Peyer's patch (tissue), 4 donors: ENCODE data around the gene ACRBP. TPM values are rescaled to one million over a fixed set of nuclear protein-coding genes. Genes with fewer than 3 reads are reported as not detected.

Experiments used
- DNase-seq, 3 donors: peaks; one replicate each; pipeline ENCODE4 v3.0.0-alpha.2; 2017 to 2019
- H3K27ac ChIP-seq, 4 donors: fragments of 200-600 bp; sonication (generic); one replicate each; pipeline ENCODE4 v1.5.1; 2016 to 2019
- H3K27me3 ChIP-seq, 2 donors: fragments of 200-600 bp; sonication (generic); one replicate each; pipeline ENCODE4 v1.5.1; 2019
- H3K36me3 ChIP-seq, 3 donors: fragments of 200-600 bp; sonication (generic); one replicate each; pipeline ENCODE4 v1.5.1; 2016 to 2019
- H3K4me1 ChIP-seq, 4 donors: fragments of 200-600 bp; sonication (generic); one replicate each; pipeline ENCODE4 v1.5.1; 2016 to 2019
- H3K4me3 ChIP-seq, 4 donors: fragments of 200-600 bp; sonication (generic); 1 replicate in 3 of 4; 2 replicates in 1 of 4; pipeline ENCODE4 v1.5.1; 2016 to 2019; ENCODE audit warnings: mild to moderate bottlenecking in 1 of 4
- H3K9me3 ChIP-seq, 4 donors: fragments of 200-600 bp; sonication (generic); one replicate each; pipeline ENCODE4 v1.5.1; 2016 to 2019; ENCODE audit warnings: mild to moderate bottlenecking in 1 of 4
- POLR2A ChIP-seq, 2 donors: fragments of 450-650 bp; IDR thresholded peaks; one replicate each; pipeline ENCODE4 v1.5.1; 2017; ENCODE audit warnings: antibody characterized with exemption in 2 of 2, mild to moderate bottlenecking in 2 of 2, moderate library complexity in 2 of 2
- total RNA-seq, 4 donors: library from RNA; depleted of rRNA; stranded (reverse); fragments of >200 nt; gene quantifications; one replicate each; pipeline ENCODE4 v1.1.0, GENCODE V29; 2016
- TF ChIP-seq, protein P1 (sequence below), 6 experiments: fragments of 450-650 bp in 4 of 6; fragments of 200-600 bp in 2 of 6; sonication (generic) in 1 of 6; IDR thresholded peaks; one replicate each; pipeline ENCODE4 v1.5.1; 2017 to 2019; ENCODE audit warnings: antibody characterized with exemption in 6 of 6, mild to moderate bottlenecking in 3 of 6, moderate library complexity in 1 of 6

Gene ACRBP
- total RNA-seq, 4 donors from 2014 or later: 5.1 to 12.1 (median 10.3) TPM

DNA sequence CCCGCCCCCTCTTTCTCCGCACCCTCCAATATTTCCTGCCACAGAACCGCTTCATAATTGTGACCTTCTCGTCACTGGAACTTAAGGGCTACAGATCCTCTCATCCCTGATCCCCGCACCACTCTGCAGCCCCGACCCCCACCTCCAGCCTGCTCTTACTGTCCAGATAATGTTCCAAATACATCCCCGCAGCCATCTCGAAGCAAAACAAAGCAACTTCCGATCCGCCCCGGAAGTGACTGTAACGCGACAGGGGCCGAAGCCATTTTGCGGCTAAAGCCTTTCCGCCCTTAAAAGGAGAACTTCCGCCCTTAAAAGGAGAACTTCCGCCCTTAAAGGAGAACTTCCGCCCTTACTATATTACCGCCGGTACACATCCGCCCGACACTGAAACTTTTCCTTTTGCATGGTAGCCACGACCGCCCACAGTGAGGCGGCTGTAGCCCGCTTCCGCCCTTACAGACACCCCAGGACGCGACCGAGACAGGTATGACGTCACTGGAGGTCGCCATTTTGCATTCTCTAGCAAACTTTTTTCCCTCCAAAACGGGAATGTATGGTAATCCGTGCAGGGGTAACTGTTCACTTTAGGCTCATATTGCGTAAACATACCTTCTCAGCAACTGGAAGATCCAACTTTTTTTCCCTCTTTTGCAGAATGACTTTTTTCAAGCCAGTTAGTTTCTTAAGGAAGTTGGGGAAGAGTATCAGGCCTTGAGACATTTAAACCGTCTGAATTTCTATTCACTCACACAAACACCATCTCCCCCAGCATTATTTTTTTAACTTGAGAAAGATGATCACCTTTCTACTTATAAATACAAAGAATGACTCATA is 15.9 kb upstream of the ACRBP start, which contains the start of gene ING4:
ING4 (minus strand) TSS at position 214 of the 837 bp plus-strand sequence; CDS start at position 196, 18 bp downstream.
- Histone ChIP-seq H3K9me3 (no peaks in the 10 kb centered on the region), H3K4me1 (peaks cover 0 to 10% (median 4%) of the 10 kb centered on the region in 4 donors), H3K27me3 (no peaks in the 10 kb centered on the region), H3K36me3 (peaks cover 0 to 19% (median 0%) of the 10 kb centered on the region in 3 donors), H3K4me3 (peak within 1 kb of the TSS; percentile 71 to 95 (median 72)), H3K27ac (peak within 1 kb of the TSS; percentile 69 to 84 (median 76))
- TF ChIP-seq POLR2A (IDR thresholded peaks at IDR 0.05): no peak
- TF ChIP-seq, protein P1, sequence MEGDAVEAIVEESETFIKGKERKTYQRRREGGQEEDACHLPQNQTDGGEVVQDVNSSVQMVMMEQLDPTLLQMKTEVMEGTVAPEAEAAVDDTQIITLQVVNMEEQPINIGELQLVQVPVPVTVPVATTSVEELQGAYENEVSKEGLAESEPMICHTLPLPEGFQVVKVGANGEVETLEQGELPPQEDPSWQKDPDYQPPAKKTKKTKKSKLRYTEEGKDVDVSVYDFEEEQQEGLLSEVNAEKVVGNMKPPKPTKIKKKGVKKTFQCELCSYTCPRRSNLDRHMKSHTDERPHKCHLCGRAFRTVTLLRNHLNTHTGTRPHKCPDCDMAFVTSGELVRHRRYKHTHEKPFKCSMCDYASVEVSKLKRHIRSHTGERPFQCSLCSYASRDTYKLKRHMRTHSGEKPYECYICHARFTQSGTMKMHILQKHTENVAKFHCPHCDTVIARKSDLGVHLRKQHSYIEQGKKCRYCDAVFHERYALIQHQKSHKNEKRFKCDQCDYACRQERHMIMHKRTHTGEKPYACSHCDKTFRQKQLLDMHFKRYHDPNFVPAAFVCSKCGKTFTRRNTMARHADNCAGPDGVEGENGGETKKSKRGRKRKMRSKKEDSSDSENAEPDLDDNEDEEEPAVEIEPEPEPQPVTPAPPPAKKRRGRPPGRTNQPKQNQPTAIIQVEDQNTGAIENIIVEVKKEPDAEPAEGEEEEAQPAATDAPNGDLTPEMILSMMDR (IDR thresholded peaks at IDR 0.05): no peak
- DNase-seq: peak; percentile 95 to 99 (median 98)

DNA sequence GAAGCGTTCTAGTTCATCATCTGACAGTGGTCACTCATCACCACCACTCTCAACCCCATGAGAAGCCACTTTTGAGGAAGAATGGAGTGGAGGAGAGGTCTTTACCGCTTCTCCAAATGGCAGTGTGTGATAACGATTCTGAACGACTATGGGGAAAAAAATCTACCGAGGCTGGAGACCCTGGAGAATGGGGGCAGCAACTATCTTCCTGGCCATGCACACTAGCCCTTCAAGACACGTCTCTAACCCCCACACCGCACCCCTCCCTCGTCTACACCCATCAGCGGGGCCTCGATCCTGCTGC is 15.3 kb upstream of the ACRBP start:
- no peak for DNase-seq
- Histone ChIP-seq H3K4me3 (peak overlapping the region; percentile 71 to 95 (median 72)), H3K4me1 (peaks cover 0 to 10% (median 4%) of the 10 kb centered on the region in 4 donors), H3K27ac (peak overlapping the region; percentile 69 to 83 (median 73)), H3K36me3 (peaks cover 0 to 18% (median 0%) of the 10 kb centered on the region in 3 donors), H3K27me3 (no peaks in the 10 kb centered on the region), H3K9me3 (no peaks in the 10 kb centered on the region)
- no peak for TF ChIP-seq POLR2A (IDR thresholded peaks at IDR 0.05)
- TF ChIP-seq, protein P1 (IDR thresholded peaks at IDR 0.05): no peak

DNA sequence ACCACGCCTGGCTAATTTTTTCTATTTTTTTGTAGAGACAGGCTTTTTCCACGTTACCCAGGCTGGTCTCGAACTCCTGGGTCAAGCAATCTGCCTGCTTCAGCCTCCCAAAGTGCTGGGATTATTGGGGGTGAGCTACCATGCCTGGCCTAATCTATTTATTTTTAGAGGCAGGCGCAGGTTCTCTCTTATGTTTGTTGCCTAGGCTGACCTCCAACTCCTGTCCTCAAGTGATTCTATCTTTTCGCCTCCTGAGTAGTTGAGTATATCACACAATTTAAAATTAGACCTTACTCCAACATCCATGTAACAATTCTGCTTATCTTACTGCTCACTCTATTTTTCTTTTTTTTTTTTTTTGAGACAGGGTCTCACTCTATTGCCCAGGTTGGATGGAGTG is 6.8 kb upstream of the ACRBP start:
- TF ChIP-seq, protein P1 (IDR thresholded peaks at IDR 0.05): no peak
- TF ChIP-seq POLR2A (IDR thresholded peaks at IDR 0.05): no peak
- DNase-seq: no peak
- H3K27me3 ChIP-seq: no peaks in the 10 kb centered on the region
- no peaks in the 10 kb centered on the region for H3K4me1 ChIP-seq
- H3K4me3 ChIP-seq: no peak overlapping the region
- H3K27ac ChIP-seq: no peak overlapping the region
- no peaks in the 10 kb centered on the region for H3K9me3 ChIP-seq
- H3K36me3 ChIP-seq: peaks cover 0 to 83% (median 0%) of the 10 kb centered on the region in 3 donors

DNA sequence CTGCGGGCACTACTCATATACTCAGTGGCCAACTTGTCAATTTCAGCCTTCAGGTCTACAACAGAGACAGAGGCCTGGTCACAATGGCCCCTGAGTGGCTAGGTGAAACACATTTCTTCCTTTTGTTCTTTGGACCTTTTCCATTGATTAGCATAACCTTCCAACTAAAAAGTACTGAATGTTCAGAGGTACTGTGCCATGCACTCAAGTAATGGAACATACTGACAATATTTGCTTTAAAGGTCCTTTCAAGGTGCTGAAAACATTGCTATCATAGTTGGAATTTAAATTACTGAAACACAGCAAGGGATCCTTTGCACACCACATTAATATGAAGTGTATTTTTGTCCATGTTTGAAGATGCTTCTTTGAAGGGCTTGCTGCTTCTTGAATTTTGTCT is 6.1 kb upstream of the ACRBP start:
- TF ChIP-seq, protein P1 (IDR thresholded peaks at IDR 0.05): no peak
- Histone ChIP-seq H3K36me3 (peaks cover 0 to 86% (median 0%) of the 10 kb centered on the region in 3 donors), H3K4me3 (no peak overlapping the region), H3K27ac (no peak overlapping the region), H3K27me3 (no peaks in the 10 kb centered on the region), H3K9me3 (no peaks in the 10 kb centered on the region), H3K4me1 (no peaks in the 10 kb centered on the region)
- DNase-seq: no peak

DNA sequence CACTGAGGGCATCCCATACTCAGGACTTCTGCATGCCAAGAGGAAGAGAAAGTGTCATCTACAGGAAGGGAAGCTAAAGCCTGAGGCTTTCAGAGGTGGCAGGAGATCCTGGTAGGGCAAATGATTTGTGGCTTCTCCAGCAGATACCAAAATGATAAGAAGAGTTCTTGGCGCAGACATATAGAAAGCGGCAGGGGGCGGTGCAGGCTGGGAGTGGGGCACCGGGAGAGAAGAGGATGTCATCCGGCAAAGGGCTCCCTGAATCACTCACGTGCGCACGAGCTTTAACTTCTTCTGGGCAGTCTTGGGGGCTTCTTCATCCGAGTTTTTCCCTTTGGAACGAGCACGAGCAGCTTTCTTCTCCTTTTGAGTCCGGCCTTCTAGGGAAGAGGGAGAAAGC is 5.2 kb upstream of the ACRBP start:
- Histone ChIP-seq H3K27ac (no peak overlapping the region), H3K4me1 (peaks cover 0 to 3% (median 1%) of the 10 kb centered on the region in 4 donors), H3K4me3 (no peak overlapping the region), H3K27me3 (no peaks in the 10 kb centered on the region), H3K36me3 (peaks cover 0 to 82% (median 0%) of the 10 kb centered on the region in 3 donors), H3K9me3 (no peaks in the 10 kb centered on the region)
- DNase-seq: no peak
- TF ChIP-seq POLR2A (IDR thresholded peaks at IDR 0.05): no peak
- TF ChIP-seq, protein P1 (IDR thresholded peaks at IDR 0.05): no peak
